Activated naive CD8-positive, alpha-beta T cell treated with anti-CD3 and anti-CD28 coated beads, Interleukin-2, amount 50 U/mL, for 16 hours (primary cell): ENCODE data around the gene RNU4-1.

Source experiments
- DNase-seq: peaks from one replicate; pipeline ENCODE4 v3.0.0-alpha.2; 2020; ENCODE audit warnings: low read depth, low spot score

RNU4-1 gene

GRCh38 chr12:120290609-120291305 lies 2.3 kb downstream of the RNU4-1 start:
- peak; percentile 6 for DNase-seq

GRCh38 chr12:120287491-120287890 lies 5.5 kb downstream of the RNU4-1 start:
- no peak for DNase-seq

DNA sequence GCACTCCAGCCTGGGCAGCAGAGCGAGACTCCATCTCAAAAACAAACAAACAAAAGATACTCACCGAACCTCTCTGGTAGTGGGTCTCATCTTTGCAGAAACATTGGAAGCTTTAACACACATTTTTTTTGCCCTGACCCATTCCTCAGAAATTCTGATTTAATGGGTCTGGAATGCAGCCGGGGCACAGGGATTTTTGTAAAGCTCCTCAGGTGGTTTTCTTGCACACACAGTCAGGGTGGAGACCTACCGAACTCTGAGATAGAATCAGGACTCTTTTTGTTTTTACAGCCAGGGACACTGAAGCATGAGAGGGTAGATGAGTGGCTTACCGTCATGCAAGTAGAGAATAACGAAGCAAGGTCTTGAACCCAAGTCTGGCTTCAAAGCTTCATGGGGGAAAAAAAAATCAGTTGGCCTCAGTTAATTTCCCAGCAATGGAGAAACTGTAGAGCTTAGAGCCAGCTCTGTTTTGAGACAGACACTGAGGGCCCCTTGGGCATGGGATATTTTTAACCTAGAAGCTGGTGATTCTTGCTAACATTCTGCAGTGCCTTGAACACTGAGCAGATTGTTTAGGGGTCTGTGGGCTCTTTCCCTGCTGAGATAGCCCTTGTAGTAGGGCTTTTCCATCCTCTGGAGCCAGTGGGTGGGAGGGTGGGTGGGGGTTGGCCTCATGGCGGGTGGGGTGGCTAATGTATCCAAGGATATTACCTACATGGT lies 6.1 kb downstream of the RNU4-1 start:
- no peak for DNase-seq

- no peak for DNase-seq
Measured at GRCh38 chr12:120284381-120284780, 8.7 kb downstream of the RNU4-1 start.

GRCh38 chr12:120283318-120283717 lies 9.7 kb downstream of the RNU4-1 start:
- no peak for DNase-seq

DNA sequence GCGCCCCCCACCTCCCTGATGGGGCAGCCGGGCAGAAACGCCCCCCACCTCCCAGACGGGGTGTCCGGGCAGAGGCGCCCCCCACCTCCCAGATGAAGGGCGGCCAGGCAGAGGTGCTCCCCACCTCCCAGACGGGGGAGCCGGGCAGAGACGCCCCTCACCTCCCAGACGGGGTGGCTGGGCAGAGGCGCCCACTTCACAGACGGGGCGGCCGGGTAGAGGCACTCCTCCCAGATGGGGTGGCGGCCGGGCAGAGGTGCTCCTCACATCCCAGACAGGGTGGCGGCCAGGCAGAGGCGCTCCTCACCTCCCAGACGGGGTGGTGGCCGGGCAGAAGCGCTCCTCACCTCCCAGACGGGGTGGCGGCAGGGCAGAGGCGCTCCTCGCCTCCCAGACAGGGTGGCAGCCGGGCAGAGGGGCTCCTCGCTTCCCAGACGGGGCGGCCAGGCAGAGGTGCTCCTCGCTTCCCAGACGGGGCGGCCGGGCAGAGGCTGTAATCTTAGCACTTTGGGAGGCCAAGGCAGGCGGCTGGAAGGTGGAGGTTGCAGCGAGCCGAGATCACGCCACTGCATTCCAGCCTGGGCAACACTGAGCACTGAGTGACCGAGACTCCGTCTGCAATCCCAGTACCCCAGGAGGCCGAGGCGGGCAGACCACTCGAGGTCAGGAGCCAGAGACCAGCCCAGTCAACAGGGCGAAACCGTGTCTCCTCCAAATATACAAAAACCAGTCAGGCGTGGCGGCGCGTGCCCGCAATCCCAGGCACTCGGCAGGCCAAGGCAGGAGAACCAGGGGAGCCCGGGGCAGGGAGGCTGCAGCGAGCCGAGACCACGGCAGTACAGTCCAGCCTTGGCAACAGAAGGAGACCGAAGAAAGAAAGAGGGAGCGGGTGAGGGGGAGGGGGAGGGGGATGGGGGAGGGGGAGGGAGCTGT lies 14.6 kb downstream of the RNU4-1 start:
- no peak for DNase-seq

DNA sequence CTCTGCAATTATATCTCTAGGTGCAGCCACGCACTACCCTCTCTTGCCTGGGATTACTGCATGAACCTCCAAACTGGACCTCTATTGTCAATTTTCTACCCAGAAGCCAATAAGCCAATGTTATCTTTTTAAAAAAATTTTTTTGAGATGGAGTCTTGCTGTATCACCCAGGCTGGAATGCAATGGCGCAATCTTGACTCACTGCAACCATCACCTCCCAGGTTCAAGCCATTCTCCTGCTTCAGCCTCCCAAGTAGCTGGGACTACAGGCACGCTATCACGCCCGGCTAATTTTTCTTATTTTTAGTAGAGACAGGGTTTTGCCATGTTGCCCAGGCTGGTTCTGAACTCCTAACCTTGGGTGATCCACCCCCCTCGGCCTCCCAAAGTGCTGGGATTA lies 16.3 kb downstream of the RNU4-1 start:
- no peak for DNase-seq

DNA sequence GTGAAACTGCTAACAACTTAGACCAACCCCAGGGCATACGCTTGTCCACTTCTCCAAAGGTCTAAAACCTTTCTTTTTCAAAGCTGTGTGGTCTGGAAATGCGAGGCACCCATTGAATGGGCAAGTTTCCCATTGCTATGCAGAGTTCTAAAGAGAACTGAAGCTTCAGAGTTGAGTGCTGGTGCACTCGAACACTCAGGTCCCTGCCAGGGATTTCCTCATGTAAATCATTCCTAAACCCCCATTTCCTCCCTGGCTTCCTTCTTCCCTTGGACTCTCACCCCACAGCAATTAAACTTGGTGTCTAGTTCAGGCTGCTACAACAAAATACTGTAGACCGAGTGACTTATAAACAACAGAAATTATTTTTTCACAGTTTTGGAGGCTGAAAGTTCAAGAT lies 25.3 kb downstream of the RNU4-1 start:
- no peak for DNase-seq

DNA sequence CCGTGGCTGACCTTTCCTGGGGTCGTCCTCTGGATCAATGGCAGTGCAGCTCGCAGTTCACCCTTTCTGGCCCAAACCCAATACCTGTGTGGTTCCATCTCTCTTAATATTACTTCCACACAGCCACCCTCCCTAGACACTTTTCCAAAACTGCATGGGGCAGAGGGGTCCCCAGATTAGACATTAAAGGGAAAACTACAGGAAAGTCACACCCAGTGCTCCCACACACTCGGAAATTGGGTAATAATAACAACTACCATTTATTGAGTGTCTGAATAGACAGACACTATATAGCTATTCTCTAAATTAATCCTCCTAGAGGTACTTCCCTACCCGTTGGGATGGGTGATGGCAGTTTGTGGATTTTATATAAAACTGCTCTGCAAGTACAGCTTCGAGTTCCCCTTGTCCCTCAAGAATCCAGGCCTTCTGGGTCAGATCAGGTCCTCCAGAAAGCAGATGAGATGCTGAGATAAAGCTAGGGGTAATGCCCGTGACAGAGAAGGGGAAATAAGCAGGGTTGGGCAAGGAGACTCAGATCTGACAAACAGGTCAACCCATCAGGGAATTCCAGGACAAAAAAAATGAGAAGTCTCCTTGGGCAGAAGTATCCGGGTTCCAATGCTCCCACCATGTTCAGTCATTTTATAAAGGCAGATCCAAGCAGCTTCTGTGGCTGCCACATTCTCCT lies 26.7 kb downstream of the RNU4-1 start:
- DNase-seq = no peak

DNA sequence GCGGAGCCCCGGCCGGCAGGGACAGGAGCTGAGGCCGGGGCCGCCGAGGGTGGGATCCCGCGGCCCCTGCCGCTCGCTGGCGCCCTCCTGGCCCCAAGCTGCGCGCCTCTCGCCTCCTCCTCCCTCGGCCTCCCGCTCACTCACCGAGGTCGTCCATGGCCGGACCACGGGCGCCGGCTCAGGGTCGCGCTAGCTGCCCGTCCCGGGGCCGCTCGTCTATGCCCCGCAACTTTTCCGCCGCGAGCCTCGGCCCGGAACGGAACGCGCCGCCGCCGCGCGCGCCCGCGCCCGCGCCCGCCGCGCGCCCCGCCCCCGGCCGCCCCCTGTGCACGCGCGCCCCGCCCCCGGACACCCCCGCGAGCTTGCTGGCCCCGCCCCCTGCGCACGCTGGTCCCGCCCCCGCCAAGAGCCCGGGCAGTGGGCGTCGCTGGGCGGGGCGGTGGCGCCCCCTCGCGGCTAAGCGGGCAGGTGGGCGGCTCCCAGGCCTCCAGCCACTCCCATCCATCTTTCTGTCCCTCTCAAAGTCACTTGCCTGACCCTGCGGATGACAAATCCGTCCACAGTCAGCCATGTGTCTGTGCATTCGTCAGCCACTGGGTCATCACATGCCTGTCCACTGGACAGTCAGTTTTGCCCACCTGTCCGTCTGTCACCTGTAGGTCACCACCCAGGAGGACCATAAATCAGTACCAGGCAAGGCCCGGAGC lies 27.4 kb downstream of the RNU4-1 start, which contains the start of gene PXN:
PXN (minus strand) TSS at position 258 of the 707 bp plus-strand sequence; CDS start at position 157, 101 bp downstream.
- peak; percentile 80 for DNase-seq

DNA sequence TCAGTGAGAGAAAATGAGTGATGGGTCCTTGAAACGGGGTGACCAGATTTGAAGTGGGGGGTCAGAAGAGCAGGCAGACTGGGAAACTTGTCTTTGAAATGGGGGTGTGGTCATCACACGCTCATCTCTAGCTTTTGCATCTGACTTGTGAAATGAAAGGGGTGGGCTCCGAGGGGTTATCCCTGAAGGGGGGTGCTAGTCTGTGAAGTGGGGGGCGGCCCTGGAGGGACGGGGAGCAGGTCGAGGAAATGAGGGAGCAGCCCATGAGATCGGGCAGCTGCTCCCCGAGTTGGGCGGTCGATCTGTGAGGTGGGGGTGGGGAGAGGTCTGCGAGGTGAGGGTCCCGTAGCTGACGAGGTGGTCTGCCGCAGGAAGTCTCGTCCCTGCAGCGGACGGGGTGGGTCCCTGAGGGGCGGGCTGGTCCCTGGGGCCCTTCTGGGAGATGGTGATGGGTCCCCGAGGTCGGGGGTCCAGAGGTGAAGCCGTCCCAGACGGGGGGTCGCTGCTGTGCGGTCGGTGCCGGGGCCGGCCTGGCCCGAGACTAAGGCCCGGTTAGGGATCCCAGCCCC lies 28.0 kb downstream of the RNU4-1 start:
- DNase-seq = no peak

GRCh38 chr12:120264086-120264903 lies 28.7 kb downstream of the RNU4-1 start:
- no peak for DNase-seq

GRCh38 chr12:120263748-120264085 lies 29.3 kb downstream of the RNU4-1 start:
- DNase-seq = no peak

- DNase-seq = no peak
Measured at GRCh38 chr12:120262852-120263747, 29.9 kb downstream of the RNU4-1 start.

- DNase-seq = no peak
Measured at GRCh38 chr12:120261951-120262851, 30.8 kb downstream of the RNU4-1 start.

GRCh38 chr12:120260607-120261006 lies 32.4 kb downstream of the RNU4-1 start:
- no peak for DNase-seq

DNA sequence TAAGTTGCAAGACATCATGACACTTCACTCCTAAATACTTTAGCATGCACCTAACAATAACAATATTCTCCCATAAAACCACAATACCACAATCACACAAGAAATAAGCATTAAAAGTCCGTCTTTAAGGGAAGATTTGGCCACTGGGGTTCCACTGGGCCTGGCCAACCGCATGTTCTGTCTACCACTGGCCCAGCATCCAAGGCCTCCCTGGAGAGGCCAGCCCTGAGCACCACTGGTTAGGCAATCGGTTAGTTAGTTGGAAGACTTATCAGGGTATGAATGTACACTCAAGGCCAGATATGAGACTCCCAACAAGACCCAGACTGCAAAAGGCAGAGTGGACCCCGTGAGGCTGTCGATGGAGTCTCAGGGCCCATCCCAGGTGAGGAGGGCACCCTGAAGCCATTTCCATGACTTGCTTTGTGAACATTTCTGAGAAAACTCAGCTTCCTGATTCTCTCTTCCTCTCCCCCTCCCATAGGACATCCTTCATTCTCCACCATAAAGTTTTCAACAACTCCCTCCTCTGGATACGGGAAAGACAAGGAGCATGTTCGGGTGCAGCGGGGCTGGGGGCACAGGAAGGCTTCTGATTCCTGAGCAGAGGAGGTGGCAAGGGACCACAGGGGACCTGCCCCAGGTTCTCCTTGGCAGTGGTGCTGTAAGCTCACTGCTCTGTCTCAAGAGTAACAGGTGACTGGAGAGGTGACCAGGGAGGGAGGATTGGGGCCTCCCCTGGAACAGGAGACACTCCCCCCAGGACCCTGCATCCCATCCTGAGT lies 33.4 kb downstream of the RNU4-1 start:
- DNase-seq = no peak
